ENCODE data around the gene ST7. TPM values are rescaled to one million over a fixed set of nuclear protein-coding genes. Genes with fewer than 3 reads are reported as not detected.

ST7 gene
- total RNA-seq, 1 donor from 2014 or later: 29.5 TPM

DNA sequence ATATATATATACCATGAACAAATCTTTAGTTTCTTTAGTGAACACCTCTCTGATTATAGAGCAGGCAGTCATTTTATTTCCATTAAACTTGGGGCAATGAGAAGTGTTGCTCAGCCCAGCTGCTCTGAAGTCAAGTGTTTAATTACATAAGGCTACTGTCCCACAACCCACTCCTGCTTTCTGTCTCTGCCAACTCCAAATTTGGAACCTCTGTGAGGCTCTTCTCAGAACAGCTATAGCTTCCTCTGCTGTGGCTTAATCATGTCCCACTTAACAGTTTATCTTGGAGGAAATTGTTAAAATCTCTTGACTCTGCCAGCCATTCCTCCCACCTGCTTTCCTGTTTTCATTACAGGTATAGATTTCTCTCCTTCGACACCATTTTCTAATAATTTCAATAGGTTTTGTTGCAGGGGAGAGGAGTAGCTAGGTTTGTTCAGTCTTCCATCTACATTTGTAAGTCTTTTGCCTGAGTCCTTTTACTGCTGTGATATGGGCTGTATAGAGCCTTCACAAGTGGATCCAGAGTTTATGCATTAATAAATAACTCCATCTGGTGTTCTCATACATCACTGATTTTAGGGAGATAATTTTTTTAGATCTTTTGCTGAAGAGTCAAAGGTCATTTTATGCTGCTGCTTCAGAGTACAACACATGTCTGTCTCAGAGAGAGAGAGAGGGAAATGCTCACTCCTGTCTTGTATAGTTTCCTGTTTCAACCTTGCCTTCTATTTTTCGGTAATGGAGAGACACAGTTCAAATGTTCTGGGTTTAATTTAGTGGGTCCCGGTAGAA, 199.1 kb downstream of the ST7 start:
- DNase-seq (ENCODE audit: missing footprints): no peak
- ATAC-seq: peak; percentile 68
- intact Hi-C loops (cut with DNase I): no loop called here

DNA sequence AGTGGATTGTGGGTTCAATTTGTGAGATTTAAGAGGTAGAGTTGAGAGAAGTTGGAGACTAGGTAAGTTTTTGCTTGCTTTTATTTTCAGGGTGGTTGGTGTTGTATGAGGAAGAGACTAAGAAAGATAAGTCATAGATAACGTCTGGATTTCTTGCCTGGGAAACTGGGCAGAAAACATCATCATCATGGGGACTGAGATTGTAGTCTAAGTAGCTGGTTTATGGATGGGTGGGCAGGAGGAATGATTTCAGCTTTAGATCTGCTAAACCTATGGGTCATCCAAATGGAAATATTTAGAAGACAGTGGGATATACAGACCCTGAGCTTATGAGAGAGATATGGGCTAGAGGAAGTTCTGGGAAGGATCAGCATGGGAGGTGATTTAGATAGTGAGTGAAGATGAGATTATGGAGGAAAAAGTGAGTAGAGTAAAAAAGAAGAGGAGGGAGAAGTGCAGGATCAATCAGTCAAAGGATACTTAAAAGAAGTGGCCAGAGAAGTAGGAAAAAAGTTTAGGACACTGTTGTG, 199.8 kb downstream of the ST7 start:
- ATAC-seq (no peak), DNase-seq (ENCODE audit: missing footprints) (no peak)
- intact Hi-C loops (cut with DNase I): no loop called here

DNA sequence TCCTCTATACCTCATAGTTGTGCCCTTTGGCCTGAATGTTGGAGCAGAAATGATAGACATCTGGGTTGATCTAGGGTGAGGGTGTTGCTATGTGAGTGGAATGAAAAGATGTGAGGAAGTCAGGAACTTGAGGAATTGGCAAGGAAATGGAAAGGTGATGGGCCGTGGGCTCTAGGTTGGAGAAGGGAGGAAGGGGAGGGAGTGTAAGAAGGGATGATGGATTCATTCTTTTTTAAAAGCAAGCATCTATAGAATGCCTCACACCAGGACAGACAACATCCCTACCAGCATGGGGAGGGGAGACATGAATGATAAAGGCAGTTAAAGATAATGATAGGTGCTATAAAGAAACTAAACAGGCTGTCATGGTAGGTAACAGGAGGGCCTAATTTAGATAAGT, 201.4 kb downstream of the ST7 start:
- no peak for DNase-seq (ENCODE audit: missing footprints)
- no peak for ATAC-seq
- intact Hi-C loops (cut with DNase I): no loop called here

DNA sequence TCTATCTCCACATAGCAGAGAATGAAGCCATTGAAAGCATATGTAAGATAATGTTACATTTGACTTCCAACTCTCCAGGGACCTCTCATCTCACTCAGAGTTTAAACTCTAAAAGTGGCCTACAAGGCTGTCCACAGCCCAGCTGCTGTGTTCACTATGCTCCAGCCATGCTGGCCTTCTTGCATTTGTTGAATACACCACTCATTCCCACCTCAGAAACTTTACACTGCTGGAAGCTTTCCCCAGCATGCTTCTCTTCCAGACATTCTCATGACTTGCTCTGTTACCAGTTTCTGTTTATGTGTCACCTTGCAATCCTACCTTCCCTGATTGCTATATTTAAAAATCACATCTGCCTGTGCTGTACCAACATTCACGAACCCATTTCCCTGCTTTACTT, 202.4 kb downstream of the ST7 start:
- ATAC-seq (peak; percentile 41), DNase-seq (ENCODE audit: missing footprints) (no peak)
- intact Hi-C loops (cut with DNase I): no loop called here

DNA sequence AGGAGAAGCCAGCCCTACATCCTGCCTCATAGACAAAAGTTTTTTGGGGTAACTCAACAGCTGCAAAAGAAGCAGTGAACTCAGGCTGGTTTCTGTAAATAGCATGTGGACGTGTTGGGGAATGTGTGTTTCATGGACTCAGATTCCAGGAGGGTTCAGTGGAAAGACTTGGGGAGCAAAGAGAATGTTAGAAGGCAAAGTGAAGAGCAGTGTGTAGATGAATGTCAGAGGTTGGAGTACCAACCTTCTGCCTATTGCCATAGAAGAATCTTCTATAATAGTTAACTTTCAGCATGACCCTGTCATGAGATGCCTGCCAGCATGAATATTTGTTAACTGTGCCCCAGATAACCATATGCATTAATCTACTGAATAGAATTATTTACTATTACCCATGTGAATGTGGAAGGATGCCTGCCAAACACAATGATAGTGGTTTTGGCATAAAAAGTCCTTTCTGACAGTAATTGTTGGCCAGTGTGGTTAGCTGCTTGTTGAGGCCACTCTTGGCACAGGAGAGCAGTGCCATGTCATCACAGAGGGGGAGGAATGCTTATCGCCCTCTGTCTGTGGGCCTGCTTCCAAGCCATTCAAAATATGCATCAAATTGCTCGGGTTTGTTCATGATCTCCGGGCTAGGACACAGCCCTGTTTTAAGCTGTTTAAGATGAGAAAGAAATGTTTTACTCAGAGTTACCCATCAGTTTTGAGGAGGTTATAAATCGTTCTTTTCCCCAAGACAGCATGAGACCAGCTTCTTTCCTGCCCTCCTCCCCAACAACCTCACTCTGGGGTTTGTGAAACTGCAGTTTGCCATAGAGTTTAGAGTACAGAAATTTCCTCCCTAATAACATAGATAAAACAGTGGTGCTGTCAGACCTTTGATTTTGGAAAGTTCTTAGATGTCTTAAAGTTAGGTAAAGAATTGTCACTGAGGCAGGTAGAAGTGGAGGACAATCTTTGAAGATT, 204.2 kb downstream of the ST7 start:
- DNase-seq (ENCODE audit: missing footprints) (no peak), ATAC-seq (peak; percentile 66)
- intact Hi-C loops (cut with DNase I): no loop called here

DNA sequence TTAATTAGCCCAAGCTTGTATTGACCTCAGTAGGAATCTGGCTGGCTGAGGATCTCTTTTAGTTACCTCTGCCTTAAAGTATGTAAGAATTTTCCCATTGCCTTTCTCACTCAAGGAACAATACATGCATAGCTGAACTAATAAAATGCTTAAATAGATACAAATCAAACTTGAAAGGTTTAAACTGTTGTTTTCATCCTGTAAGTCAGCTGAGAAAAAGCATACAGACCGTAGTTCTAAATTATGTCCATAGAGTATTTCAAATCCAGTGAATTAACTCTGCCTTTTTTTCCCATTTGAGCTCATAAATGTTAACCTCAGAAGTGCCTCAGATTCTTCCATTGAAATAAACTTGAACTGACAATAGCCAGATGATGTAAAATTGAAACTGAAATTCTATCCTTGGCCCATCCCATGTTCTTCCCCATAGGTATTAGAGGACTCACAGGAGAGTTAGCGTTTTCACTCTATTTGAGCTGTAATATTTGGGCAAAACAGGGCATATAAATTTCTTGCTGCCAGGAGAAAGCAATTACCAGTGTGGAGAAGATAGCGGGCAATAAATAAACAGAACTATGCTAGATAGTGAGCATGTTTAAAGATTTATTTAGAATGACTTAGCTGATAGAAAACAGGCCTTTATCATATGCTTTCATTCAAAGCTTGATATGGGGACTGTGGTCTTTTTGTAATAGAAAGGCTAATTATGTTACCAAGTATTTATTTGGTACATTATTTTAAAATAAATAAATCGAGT, 205.8 kb downstream of the ST7 start:
- ATAC-seq: no peak
- DNase-seq (ENCODE audit: missing footprints): no peak
- intact Hi-C loops (cut with DNase I): no loop called here

DNA sequence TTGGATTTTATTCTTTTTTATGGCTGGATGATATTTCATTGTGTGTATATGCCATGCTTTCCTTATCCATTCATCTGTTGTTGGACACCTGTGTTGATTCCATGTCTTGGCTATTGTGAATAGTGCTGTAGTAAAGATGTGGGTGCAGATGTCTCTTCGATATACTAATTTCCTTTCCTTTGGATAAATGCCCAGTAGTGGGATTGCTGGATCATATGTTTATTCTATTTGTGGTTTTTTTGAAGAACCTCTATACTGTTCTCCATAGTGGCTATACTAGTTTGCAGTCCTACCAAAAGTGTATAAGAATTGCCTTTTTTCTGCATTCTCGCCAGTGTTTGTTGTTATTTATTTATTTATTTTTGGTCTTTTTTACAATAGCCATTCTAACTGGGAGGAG, 209.8 kb downstream of the ST7 start:
- intact Hi-C loops (cut with DNase I): no loop called here
- no peak for DNase-seq (ENCODE audit: missing footprints)
- no peak for ATAC-seq

DNA sequence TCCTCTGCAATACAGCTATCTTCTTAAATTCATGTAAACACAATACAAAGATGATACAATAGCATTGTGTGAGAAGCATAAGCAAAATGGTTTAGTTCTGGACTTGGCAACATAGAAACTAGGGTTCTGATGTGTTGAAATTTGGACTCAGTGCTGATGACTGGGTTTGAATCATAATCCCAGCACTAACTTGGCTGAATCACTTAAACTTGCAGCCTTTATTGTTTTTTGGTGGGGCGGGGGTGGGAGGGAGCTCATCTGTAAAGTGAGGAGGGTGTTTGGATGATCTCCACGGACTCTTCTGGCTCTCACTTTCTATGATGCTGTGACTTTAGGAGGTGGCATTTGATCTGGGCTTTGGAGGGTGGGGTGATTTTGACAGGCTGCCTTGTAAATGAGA, 211.3 kb downstream of the ST7 start:
- no peak for DNase-seq (ENCODE audit: missing footprints)
- intact Hi-C loops (cut with DNase I): no loop called here
- no peak for ATAC-seq

DNA sequence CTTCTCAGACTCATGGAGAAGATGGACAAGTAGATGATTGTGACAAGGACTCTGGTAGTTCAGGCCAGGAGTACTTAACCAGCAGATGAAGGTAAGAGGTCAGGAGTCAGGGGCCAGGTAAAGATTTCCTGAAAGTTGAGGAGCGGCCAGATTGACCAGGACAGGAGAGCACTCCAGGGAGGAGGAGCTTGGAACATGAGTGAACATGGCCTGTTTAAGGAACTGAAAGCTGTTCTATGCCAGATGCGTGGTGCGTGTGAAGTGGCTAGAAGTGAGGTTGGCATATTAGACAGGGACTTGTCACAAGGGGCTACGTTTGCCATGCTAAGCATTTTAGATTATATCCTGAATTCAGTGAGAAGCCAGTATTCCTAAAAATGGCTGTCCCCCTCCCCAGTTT, 212.4 kb downstream of the ST7 start:
- intact Hi-C loops (cut with DNase I): no loop called here
- no peak for DNase-seq (ENCODE audit: missing footprints)
- ATAC-seq: peak; percentile 84

DNA sequence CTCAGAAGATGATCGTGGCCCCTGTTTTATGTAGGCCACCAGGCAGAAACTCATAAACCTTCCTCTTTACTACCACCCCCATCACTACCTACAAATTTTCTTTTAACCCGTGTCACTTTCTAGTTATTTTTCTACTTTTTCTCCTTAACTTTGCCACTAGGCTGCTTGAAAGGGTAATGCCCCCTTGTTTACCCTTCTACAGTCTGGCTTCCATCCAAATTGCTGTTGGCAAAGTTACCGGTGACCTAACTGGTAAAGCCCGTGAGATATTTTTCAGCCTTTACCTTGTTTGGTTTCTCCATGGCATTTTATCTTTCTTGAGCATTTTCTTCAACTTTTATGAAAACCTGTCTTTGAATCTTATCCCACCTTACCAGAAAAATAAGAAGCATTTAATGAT, 216.6 kb downstream of the ST7 start:
- no peak for DNase-seq (ENCODE audit: missing footprints)
- intact Hi-C loops (cut with DNase I): no loop called here
- no peak for ATAC-seq

DNA sequence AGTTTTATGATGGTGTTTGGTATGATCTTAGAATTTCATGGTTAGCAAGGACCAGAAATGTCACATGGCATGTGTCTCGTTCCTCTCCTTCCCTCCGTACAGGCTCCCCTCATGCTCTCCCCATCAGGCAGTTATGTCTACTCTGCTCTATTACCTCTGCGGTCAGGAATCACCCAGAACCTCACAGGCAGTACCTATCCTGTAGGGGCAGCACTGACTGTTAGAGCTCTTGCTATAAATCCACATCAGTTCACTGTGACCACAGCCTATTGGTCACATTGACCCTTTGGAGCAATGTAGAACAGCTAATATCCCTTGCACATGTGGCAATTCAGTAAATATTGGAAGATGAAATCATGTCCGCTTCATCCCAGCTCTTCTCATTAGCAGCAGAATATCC, 217.8 kb downstream of the ST7 start:
- ATAC-seq (no peak), DNase-seq (ENCODE audit: missing footprints) (no peak)
- intact Hi-C loops (cut with DNase I): no loop called here

DNA sequence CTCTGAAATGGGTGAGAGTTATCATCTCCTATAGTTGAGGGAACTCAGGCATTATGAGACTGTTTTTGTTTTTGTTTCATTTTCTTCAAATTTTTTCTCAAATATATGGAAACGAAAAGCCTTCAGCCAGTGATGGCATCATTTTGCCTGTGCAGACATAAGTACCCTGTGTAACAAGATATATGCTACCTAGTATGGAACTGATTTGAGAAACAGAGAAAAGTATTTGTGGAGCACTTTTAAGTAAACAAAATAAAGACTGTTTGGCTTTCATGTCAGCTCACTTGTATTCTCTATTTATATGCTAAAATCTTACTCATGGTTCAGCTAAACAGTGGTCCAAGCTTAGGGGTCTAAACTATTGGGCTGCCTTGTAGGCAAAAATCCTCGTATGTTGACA, 219.0 kb downstream of the ST7 start:
- intact Hi-C loops (cut with DNase I): no loop called here
- DNase-seq (ENCODE audit: missing footprints) (no peak), ATAC-seq (no peak)

DNA sequence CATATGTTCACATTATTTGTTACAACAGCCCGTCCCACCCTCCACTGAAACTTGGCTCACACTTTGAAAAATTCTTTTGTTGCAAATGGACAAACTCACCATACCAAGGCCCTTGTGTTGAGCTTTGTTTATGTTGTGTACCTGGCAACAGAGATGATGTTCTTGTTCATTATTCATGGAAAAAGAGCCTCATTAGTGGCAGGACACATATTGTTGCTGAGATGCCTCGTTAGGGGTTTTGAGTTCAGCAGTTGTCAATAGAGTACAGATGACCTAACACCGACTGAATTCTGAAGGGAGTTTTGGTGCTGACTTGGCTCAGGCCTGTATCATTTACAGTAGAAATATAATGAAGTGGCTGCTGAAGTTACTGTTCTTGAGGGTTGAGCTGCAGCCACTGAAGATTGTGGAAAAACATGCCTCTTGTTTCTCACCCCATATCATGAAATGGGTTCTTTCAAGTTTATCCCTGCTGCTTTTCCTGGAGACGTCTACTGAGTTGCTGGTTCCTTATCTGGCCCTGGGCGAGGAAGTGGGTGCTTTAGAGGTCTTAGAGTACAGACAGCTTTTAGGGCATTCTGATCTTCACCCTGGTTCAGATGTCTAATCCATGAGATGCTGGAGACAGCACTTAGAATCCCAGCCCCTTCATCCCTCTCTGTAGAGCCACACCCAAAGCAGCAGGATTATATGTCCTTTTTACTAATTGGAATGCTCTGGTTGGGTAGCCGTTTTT, 219.9 kb downstream of the ST7 start:
- intact Hi-C loops (cut with DNase I): no loop called here
- DNase-seq (ENCODE audit: missing footprints) (no peak), ATAC-seq (no peak)

DNA sequence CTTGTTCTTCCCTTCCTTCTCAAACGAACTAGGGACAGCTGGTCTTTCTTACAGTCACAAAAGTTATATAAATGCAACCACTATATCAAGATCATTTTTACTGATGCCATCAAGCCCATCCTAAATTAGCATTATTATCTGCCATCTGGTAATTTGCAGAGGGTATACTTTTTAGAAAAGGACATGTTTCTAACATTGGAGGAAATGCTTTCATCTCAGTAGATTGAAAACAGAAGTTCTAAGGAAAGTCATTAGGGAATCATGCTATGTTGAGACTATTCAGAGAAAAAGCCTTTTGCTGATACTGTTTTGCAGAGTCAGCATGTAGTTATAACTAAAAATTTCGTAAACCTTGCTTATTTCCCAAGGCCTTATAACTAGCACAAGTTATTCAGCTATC, 222.9 kb downstream of the ST7 start:
- ATAC-seq: no peak
- no peak for DNase-seq (ENCODE audit: missing footprints)
- intact Hi-C loops (cut with DNase I): no loop called here

DNA sequence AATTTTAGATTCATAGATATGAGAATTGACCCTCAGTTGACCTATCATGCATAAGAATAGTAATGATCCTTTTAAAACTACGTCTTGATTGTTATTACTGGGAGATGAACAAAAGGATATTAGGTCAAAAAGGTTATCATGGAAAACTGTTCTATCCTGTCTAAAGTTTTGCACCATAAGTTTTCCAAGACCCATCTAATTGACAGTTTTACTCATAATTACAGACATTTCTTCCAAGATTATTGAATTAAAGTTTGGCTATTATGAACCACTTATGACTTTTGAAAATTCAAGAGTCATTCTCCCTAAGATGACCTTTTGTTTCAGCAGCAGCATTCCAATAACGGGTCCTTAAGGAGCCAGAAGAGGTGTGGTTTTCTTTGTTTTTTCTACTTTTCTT, 225.3 kb downstream of the ST7 start:
- no peak for ATAC-seq
- intact Hi-C loops (cut with DNase I): no loop called here
- DNase-seq (ENCODE audit: missing footprints): no peak

DNA sequence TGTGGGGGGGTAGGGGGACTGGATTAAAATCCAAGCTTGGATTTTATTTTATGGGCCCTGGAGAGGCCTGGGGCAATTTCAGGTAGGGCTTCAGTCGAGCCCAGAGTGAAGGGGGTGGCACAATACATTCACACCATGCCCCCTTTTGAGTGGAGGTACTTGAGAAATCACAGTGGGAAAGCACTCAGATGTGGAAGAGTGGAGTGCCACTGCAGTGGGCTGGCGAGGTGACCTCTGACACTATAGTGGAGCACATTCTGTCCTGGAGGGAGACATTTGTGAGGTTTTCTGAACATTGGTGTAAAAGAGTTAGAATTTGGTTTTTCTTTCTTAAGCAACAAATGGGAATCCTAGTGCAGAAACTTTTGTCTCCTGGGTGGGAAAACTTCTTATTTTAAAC, 226.4 kb downstream of the ST7 start:
- DNase-seq (ENCODE audit: missing footprints) (no peak), ATAC-seq (peak; percentile 20)
- intact Hi-C loops (cut with DNase I): no loop called here

DNA sequence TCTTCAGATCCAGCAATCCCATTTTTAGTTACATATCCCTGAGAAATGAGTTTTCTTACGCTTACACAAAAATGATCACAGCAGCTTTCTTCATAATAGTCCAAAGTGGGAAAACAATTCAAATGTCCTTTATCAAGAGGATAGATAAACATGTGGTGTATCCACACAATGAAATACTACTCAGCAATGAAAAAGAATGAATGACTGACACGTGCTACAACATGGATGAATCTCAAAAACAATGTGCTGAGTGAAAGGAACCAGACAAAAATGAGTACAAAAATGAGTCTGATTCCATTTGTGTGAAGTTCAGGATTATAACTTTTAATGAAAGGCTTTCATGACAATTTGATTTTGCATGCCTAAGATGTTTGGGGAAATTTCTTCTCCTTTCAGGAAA, 230.4 kb downstream of the ST7 start:
- DNase-seq (ENCODE audit: missing footprints) (no peak), ATAC-seq (no peak)
- intact Hi-C loops (cut with DNase I): no loop called here

DNA sequence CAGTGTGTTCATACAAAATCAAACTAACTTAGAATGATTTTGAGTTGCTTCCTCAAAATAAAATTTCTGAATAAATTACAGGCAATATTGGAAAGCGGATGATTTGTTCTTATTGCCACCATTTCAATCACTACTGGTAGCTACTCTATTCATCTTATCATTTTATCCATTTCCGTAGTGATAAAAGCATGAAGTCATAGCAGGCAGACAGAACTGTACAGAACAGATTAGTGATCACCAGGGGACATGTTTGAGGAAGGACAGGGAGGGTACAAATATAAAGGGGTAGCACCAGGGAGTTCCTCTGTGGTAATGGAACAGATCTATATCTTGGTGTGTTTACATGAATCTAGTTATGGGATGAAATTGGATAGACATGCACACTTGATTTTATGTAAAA, 231.1 kb downstream of the ST7 start:
- intact Hi-C loops (cut with DNase I): no loop called here

DNA sequence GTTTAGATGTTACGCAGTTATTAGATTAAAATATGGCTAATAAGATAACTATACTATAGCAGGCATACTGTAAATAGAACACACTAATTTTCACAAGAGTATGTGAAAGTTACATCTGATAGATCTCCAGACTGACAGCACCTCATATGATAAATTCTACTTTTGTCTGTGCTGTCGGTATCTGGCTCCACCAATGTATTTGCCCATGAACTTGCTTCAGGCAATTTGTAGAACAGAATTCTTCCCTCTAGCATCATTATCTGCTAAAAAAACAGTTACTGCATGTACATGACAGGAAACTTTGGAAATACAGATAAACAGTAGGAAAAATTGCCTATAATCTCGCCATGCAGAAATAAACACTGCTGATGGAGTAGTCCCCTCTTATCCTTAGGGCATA, 231.8 kb downstream of the ST7 start:
- intact Hi-C loops (cut with DNase I): no loop called here
- DNase-seq (ENCODE audit: missing footprints): no peak
- no peak for ATAC-seq

More for the DNA sequence above, 231.1 kb downstream of the ST7 start:
- DNase-seq (ENCODE audit: missing footprints): no peak
- ATAC-seq: no peak
